Endothelial cell of umbilical vein (primary cell): ENCODE data around the gene SAMD5. TPM values are rescaled to one million over a fixed set of nuclear protein-coding genes. Genes with fewer than 3 reads are reported as not detected.

Source experiments
- BruUV-seq: library from RNA; stranded (reverse); fragments of 400-500 nt; replicated peaks from 2 replicates; lab custom pipeline; 2021; lab: Mats Ljungman, UMichigan
- CTCF ChIA-PET: fragments of 300-600, 350-600 bp; sonication (Branson Sonifier 250); formaldehyde crosslinking; loops from one replicate; lab custom pipeline; 2021; ENCODE audit warnings: antibody characterized with exemption, inconsistent platforms; lab: Charles Lee
- POLR2A ChIA-PET: fragments of 300-600, 350-600 bp; sonication (Branson Sonifier 250); formaldehyde crosslinking; loops from one replicate; lab custom pipeline; 2021; ENCODE audit warnings: antibody characterized with exemption, inconsistent platforms; lab: Charles Lee
- DNase-seq: peaks from one replicate; pipeline ENCODE4 v3.0.0-alpha.2; 2011; ENCODE audit warnings: low read depth, low spot score
- FAIRE-seq: peaks from 2 replicates; lab custom pipeline; 2011; peaks lifted over from hg19 to GRCh38; lab: Jason Lieb, UNC
- H2AFZ ChIP-seq: 2 replicates; pipeline ENCODE4 v1.6.0; 2012; ENCODE audit warnings: low read depth, low read length, control low read depth, inconsistent platforms
- H3K27ac ChIP-seq: 2 replicates; pipeline ENCODE4 v1.5.1; 2011; ENCODE audit warnings: low read depth, mild to moderate bottlenecking, control low read depth, low read length, moderate library complexity; ENCODE audit not compliant: insufficient read depth
- H3K27me3 ChIP-seq, 2 experiments: 2 replicates each; pipeline versions ENCODE4 v1.6.0 to v1.6.1; 2011; ENCODE audit warnings: low read length in 2 of 2, mixed read lengths in 1 of 2; ENCODE audit not compliant: control insufficient read depth in 2 of 2, insufficient read depth in 2 of 2
- H3K36me3 ChIP-seq, 2 experiments: 2 replicates in 1 of 2; 3 replicates in 1 of 2; pipeline ENCODE4 v1.5.1; 2011; ENCODE audit warnings: low read length in 2 of 2, mild to moderate bottlenecking in 1 of 2, moderate library complexity in 1 of 2; ENCODE audit not compliant: control insufficient read depth in 2 of 2, insufficient read depth in 2 of 2; ENCODE audit errors: extremely low read depth in 1 of 2
- H3K4me1 ChIP-seq: 3 replicates; pipeline ENCODE4 v1.5.1; 2011; ENCODE audit warnings: mild to moderate bottlenecking, low read length; ENCODE audit not compliant: control insufficient read depth, insufficient read depth; ENCODE audit errors: extremely low read depth
- H3K4me2 ChIP-seq: 2 replicates; pipeline ENCODE4 v1.6.1; 2011; ENCODE audit warnings: low read length, control low read depth, mixed read lengths; ENCODE audit not compliant: insufficient read depth
- H3K4me3 ChIP-seq, 3 experiments: fragments of 200-600 bp in 1 of 3; sonication (generic), shearing (Covaris generic) in 1 of 3; replicated peaks in 1 of 3; 2 replicates each; pipeline ENCODE4 v1.5.1; 2011 to 2016; ENCODE audit warnings: control low read depth in 3 of 3, low read length in 3 of 3, mild to moderate bottlenecking in 2 of 3, inconsistent platforms in 1 of 3, low read depth in 1 of 3, moderate library complexity in 1 of 3; ENCODE audit not compliant: insufficient read depth in 1 of 3
- H3K79me2 ChIP-seq: 2 replicates; pipeline ENCODE4 v1.6.0; 2012; ENCODE audit warnings: low read length, inconsistent platforms; ENCODE audit not compliant: control insufficient read depth, insufficient read depth
- H3K9ac ChIP-seq: replicated peaks from 2 replicates; pipeline ENCODE3; 2011; ENCODE audit warnings: low read length, control low read depth; ENCODE audit not compliant: insufficient read depth; ENCODE audit errors: extremely low read depth
- H3K9me1 ChIP-seq: replicated peaks from 3 replicates; pipeline ENCODE4 v1.6.0; 2011; ENCODE audit warnings: mild to moderate bottlenecking, low read length; ENCODE audit not compliant: control insufficient read depth, insufficient read depth; ENCODE audit errors: extremely low read depth
- H3K9me3 ChIP-seq: replicated peaks from 2 replicates; pipeline ENCODE4 v1.5.1; 2012; ENCODE audit warnings: low read length, inconsistent platforms; ENCODE audit not compliant: control insufficient read depth, insufficient read depth
- H4K20me1 ChIP-seq: replicated peaks from 2 replicates; pipeline ENCODE3; 2011; ENCODE audit warnings: mild to moderate bottlenecking, low read length; ENCODE audit not compliant: control insufficient read depth, insufficient read depth; ENCODE audit errors: extremely low read depth
- EZH2 ChIP-seq: IDR thresholded peaks from 2 replicates; pipeline ENCODE4 v1.6.1; 2012; ENCODE audit warnings: borderline replicate concordance, low read depth, mild to moderate bottlenecking, moderate library complexity, low read length, inconsistent platforms; ENCODE audit not compliant: severe bottlenecking
- FOS ChIP-seq: IDR thresholded peaks from 2 replicates; pipeline ENCODE4 v1.6.1; 2011; ENCODE audit warnings: mild to moderate bottlenecking, low read length, moderate library complexity, borderline replicate concordance; ENCODE audit not compliant: insufficient read depth
- GATA2 ChIP-seq: IDR thresholded peaks from 2 replicates; pipeline ENCODE4 v1.7.0; 2011; ENCODE audit warnings: low read depth, mild to moderate bottlenecking, moderate library complexity, mixed read lengths, low read length; ENCODE audit not compliant: insufficient read length, insufficient read depth
- JUN ChIP-seq: IDR thresholded peaks from 2 replicates; pipeline ENCODE4 v1.6.1; 2011; ENCODE audit warnings: borderline replicate concordance, low read depth; ENCODE audit not compliant: insufficient read length, insufficient read depth
- MAX ChIP-seq: IDR thresholded peaks from 2 replicates; pipeline ENCODE4 v1.6.1; 2011; ENCODE audit not compliant: insufficient read depth, insufficient read length
- MYC ChIP-seq: IDR thresholded peaks from one replicate; pipeline ENCODE4 v1.6.1; 2011; ENCODE audit warnings: mild to moderate bottlenecking, low read depth, low read length
- POLR2A ChIP-seq: IDR thresholded peaks from 2 replicates; pipeline ENCODE4 v1.6.1; 2012; ENCODE audit warnings: low read depth, mild to moderate bottlenecking, control low read depth, low read length
- POLR2AphosphoS5 ChIP-seq: IDR thresholded peaks from 2 replicates; pipeline ENCODE4 v1.6.1; 2012; ENCODE audit warnings: low read depth, mild to moderate bottlenecking, control low read depth, low read length, moderate library complexity; ENCODE audit not compliant: insufficient read depth
- dilution Hi-C: fragments of 300-500 bp; cut with MboI; formaldehyde crosslinking; loops from one replicate; pipeline ENCODE4 v1.15.0; 2019; ENCODE audit warnings: low sequenced_read_pairs; ENCODE audit not compliant: extremely low pct_ligation_motif_present
- intact Hi-C: fragments of 100-400 bp; cut with micrococcal nuclease; formaldehyde crosslinking; loops from one replicate; pipeline ENCODE4 v1.10.0; 2022
- polyA plus RNA-seq, 4 experiments: library from polyadenylated mRNA; depleted of rRNA in 3 of 4; stranded (reverse) in 3 of 4; unstranded in 1 of 4; fragments of >200 nt; gene quantifications; 2 replicates each; pipeline versions ENCODE4 v1.2.1 to v1.2.3, GENCODE V29; 2011 to 2012; ENCODE audit warnings: missing spikeins in 1 of 4
- total RNA-seq: library from RNA; stranded (reverse); gene quantifications from 2 replicates; pipeline ENCODE4 v1.2.3, GENCODE V29; 2021
- TF ChIP-seq, protein P1 (sequence below), 2 donors: IDR thresholded peaks; 1 replicate in 1 of 2; 2 replicates in 1 of 2; pipeline ENCODE4 v1.5.1; 2011; ENCODE audit warnings: low read length in 2 of 2, mild to moderate bottlenecking in 2 of 2, moderate library complexity in 2 of 2, control low read depth in 1 of 2, inconsistent platforms in 1 of 2, low read depth in 1 of 2; ENCODE audit not compliant: insufficient read depth in 1 of 2; ENCODE audit errors: extremely low read depth in 1 of 2

Gene SAMD5
- total and polyA plus RNA-seq, 2 donors (not counting 3 experiments of a cell fraction or from before 2014, with no cell fraction given) = 0.75 to 6.9 TPM

GRCh38 chr6:147553099-147553498 lies 44.6 kb downstream of the SAMD5 start:
- TF ChIP-seq MYC (no peak), JUN (no peak), POLR2A (no peak), FOS (no peak), EZH2 (no peak), MAX (no peak), GATA2 (no peak), POLR2AphosphoS5 (no peak)
- TF ChIP-seq, protein P1, sequence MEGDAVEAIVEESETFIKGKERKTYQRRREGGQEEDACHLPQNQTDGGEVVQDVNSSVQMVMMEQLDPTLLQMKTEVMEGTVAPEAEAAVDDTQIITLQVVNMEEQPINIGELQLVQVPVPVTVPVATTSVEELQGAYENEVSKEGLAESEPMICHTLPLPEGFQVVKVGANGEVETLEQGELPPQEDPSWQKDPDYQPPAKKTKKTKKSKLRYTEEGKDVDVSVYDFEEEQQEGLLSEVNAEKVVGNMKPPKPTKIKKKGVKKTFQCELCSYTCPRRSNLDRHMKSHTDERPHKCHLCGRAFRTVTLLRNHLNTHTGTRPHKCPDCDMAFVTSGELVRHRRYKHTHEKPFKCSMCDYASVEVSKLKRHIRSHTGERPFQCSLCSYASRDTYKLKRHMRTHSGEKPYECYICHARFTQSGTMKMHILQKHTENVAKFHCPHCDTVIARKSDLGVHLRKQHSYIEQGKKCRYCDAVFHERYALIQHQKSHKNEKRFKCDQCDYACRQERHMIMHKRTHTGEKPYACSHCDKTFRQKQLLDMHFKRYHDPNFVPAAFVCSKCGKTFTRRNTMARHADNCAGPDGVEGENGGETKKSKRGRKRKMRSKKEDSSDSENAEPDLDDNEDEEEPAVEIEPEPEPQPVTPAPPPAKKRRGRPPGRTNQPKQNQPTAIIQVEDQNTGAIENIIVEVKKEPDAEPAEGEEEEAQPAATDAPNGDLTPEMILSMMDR (IDR thresholded peaks at IDR 0.05; ENCODE audit: extremely low read depth in 1 of 2, insufficient read depth in 1 of 2, low read depth in 1 of 2, low read length in 2 of 2) = no peak
- ChIA-PET POLR2A (no interaction called here), CTCF (no interaction called here)
- dilution Hi-C loops (no loop called here), intact Hi-C loops (no loop called here)
- H3K9me3 ChIP-seq = no peaks in the 10 kb centered on the region
- DNase-seq (no peak), FAIRE-seq (no peak)
- H3K4me1 ChIP-seq = no peaks in the 10 kb centered on the region
- H3K9me1 ChIP-seq = no peaks in the 10 kb centered on the region
- H3K79me2 ChIP-seq = no peaks in the 10 kb centered on the region
- no peaks in the 10 kb centered on the region for H3K27me3 ChIP-seq
- no peak overlapping the region for H2AFZ ChIP-seq
- no peaks in the 10 kb centered on the region for H4K20me1 ChIP-seq
- H3K9ac ChIP-seq = no peak overlapping the region
- BruUV-seq = no TSS peak
- no peak overlapping the region for H3K27ac ChIP-seq
- H3K36me3 ChIP-seq = no peaks in the 10 kb centered on the region
- no peak overlapping the region for H3K4me2 ChIP-seq
- no peak overlapping the region for H3K4me3 ChIP-seq
